Measurements from ENCODE around the gene ENO1.

The ENO1 gene

GRCh38 chr1:8892026-8892425 is 13.5 kb upstream of the ENO1 start:
- no peaks in the 10 kb centered on the region for H3K27me3 ChIP-seq (ENCODE audit: insufficient read depth, poor library complexity, severe bottlenecking)

GRCh38 chr1:8891401-8891800 is 12.9 kb upstream of the ENO1 start:
- Histone ChIP-seq H3K27ac (ENCODE audit: poor library complexity, severe bottlenecking) (peak overlapping the region; percentile 91), H3K36me3 (ENCODE audit: low read depth) (no peaks in the 10 kb centered on the region), H3K4me1 (ENCODE audit: insufficient read depth, poor library complexity, severe bottlenecking) (peaks cover 20% of the 10 kb centered on the region), H3K4me3 (ENCODE audit: severe bottlenecking) (no peak overlapping the region), H3K27me3 (ENCODE audit: insufficient read depth, poor library complexity, severe bottlenecking) (no peaks in the 10 kb centered on the region), H3K9me3 (ENCODE audit: severe bottlenecking) (no peaks in the 10 kb centered on the region)
- DNase-seq (ENCODE audit: low spot score) (no peak), ATAC-seq (ENCODE audit: low read depth) (no peak)
- no peak for TF ChIP-seq CTCF (IDR thresholded peaks at IDR 0.05; ENCODE audit: poor library complexity, severe bottlenecking)

More at GRCh38 chr1:8892026-8892425, 13.5 kb upstream of the ENO1 start:
- Histone ChIP-seq H3K4me1 (ENCODE audit: insufficient read depth, poor library complexity, severe bottlenecking) (peaks cover 21% of the 10 kb centered on the region), H3K9me3 (ENCODE audit: severe bottlenecking) (no peaks in the 10 kb centered on the region), H3K27ac (ENCODE audit: poor library complexity, severe bottlenecking) (peak overlapping the region; percentile 91), H3K36me3 (ENCODE audit: low read depth) (no peaks in the 10 kb centered on the region), H3K4me3 (ENCODE audit: severe bottlenecking) (no peak overlapping the region)
- no peak for DNase-seq (ENCODE audit: low spot score)
- no peak for ATAC-seq (ENCODE audit: low read depth)
- no peak for TF ChIP-seq CTCF (IDR thresholded peaks at IDR 0.05; ENCODE audit: poor library complexity, severe bottlenecking)

GRCh38 chr1:8889925-8890785 is 11.7 kb upstream of the ENO1 start:
- DNase-seq (ENCODE audit: low spot score) = peak; percentile 87
- Histone ChIP-seq H3K9me3 (ENCODE audit: severe bottlenecking) (no peaks in the 10 kb centered on the region), H3K36me3 (ENCODE audit: low read depth) (no peaks in the 10 kb centered on the region), H3K27me3 (ENCODE audit: insufficient read depth, poor library complexity, severe bottlenecking) (no peaks in the 10 kb centered on the region), H3K4me1 (ENCODE audit: insufficient read depth, poor library complexity, severe bottlenecking) (peaks cover 20% of the 10 kb centered on the region), H3K4me3 (ENCODE audit: severe bottlenecking) (no peak overlapping the region), H3K27ac (ENCODE audit: poor library complexity, severe bottlenecking) (peak overlapping the region; percentile 91)
- TF ChIP-seq CTCF (IDR thresholded peaks at IDR 0.05; ENCODE audit: poor library complexity, severe bottlenecking) = no peak
- peak; percentile 95 for ATAC-seq (ENCODE audit: low read depth)

- no peak overlapping the region for H3K4me3 ChIP-seq (ENCODE audit: severe bottlenecking)
- H3K9me3 ChIP-seq (ENCODE audit: severe bottlenecking) = no peaks in the 10 kb centered on the region
- peak overlapping the region; percentile 91 for H3K27ac ChIP-seq (ENCODE audit: poor library complexity, severe bottlenecking)
- no peaks in the 10 kb centered on the region for H3K27me3 ChIP-seq (ENCODE audit: insufficient read depth, poor library complexity, severe bottlenecking)
- peaks cover 20% of the 10 kb centered on the region for H3K4me1 ChIP-seq (ENCODE audit: insufficient read depth, poor library complexity, severe bottlenecking)
- DNase-seq (ENCODE audit: low spot score) (no peak), ATAC-seq (ENCODE audit: low read depth) (no peak)
- H3K36me3 ChIP-seq (ENCODE audit: low read depth) = no peaks in the 10 kb centered on the region
- no peak for TF ChIP-seq CTCF (IDR thresholded peaks at IDR 0.05; ENCODE audit: poor library complexity, severe bottlenecking)
These were observed 10.8 kb upstream of the ENO1 start for GRCh38 chr1:8889103-8889846.

Measured in RWPE2 (cell line).